ENCODE results near the gene RNGTT.

GRCh38 chr6:88890394-88890793, 73.0 kb downstream of the RNGTT start:
- TF ChIP-seq POLR2A (IDR thresholded peaks at IDR 0.05), result no peak
- no peak for TF ChIP-seq EP300 (IDR thresholded peaks at IDR 0.05)
